DND-41 (cell line): ENCODE data around the gene TSHZ2.

Experiments used
- EZH2 ChIP-seq: IDR thresholded peaks from 3 replicates; pipeline ENCODE4 v1.6.1; 2012; ENCODE audit warnings: borderline replicate concordance, low read depth, mild to moderate bottlenecking, moderate library complexity, low read length, inconsistent platforms; ENCODE audit not compliant: severe bottlenecking
- TF ChIP-seq, protein P1 (sequence below): IDR thresholded peaks from 2 replicates; pipeline ENCODE4 v1.5.1; 2012; ENCODE audit warnings: borderline replicate concordance, low read length, moderate library complexity, mild to moderate bottlenecking; ENCODE audit not compliant: poor library complexity, severe bottlenecking; ENCODE audit errors: extremely low read depth

- TF ChIP-seq, protein P1, sequence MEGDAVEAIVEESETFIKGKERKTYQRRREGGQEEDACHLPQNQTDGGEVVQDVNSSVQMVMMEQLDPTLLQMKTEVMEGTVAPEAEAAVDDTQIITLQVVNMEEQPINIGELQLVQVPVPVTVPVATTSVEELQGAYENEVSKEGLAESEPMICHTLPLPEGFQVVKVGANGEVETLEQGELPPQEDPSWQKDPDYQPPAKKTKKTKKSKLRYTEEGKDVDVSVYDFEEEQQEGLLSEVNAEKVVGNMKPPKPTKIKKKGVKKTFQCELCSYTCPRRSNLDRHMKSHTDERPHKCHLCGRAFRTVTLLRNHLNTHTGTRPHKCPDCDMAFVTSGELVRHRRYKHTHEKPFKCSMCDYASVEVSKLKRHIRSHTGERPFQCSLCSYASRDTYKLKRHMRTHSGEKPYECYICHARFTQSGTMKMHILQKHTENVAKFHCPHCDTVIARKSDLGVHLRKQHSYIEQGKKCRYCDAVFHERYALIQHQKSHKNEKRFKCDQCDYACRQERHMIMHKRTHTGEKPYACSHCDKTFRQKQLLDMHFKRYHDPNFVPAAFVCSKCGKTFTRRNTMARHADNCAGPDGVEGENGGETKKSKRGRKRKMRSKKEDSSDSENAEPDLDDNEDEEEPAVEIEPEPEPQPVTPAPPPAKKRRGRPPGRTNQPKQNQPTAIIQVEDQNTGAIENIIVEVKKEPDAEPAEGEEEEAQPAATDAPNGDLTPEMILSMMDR, result no peak
- TF ChIP-seq EZH2, result no peak
These were observed 219.8 kb downstream of the TSHZ2 start for GRCh38 chr20:53191957-53192356.
